Measurements from ENCODE around the gene RRP36. TPM values are rescaled to one million over a fixed set of nuclear protein-coding genes. Genes with fewer than 3 reads are reported as not detected.
A peak's percentile ranks its signal among the peaks of the same experiment; 100 is the strongest.

RRP36 gene, protein sequence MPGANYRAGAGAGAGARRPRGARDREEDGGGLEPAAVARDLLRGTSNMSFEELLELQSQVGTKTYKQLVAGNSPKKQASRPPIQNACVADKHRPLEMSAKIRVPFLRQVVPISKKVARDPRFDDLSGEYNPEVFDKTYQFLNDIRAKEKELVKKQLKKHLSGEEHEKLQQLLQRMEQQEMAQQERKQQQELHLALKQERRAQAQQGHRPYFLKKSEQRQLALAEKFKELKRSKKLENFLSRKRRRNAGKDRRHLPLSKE
- total RNA-seq (10 to 100 TPM; 23.4 to 33.4 TPM), polyA plus RNA-seq (10 to 100 TPM; 26.0 to 26.4 TPM)

GRCh38 chr6:43021270-43022047, at the start of gene RRP36:
Gene RRP36, plus strand, starts transcription at chr6:43021623. Its CDS starts 32 bp downstream, at chr6:43021655.
- peak within 1 kb of the TSS; percentile 48 to 53 for H3K9ac ChIP-seq (ENCODE audit: low read depth in 1 of 2, low read length in 2 of 2)
- peaks cover 0 to 41% (median 24%) of the 10 kb centered on the region in 4 donors for H3K36me3 ChIP-seq (ENCODE audit: control insufficient read depth in 4 of 4, insufficient read depth in 3 of 4, low read depth in 1 of 4, low read length in 3 of 4)
- peak within 1 kb of the TSS; percentile 86 to 95 for H3K27ac ChIP-seq (ENCODE audit: low read depth in 1 of 2, low read length in 2 of 2)
- H3K27me3 ChIP-seq (ENCODE audit: control insufficient read depth in 4 of 4, insufficient read depth in 4 of 4, low read length in 3 of 4) = no peaks in the 10 kb centered on the region
- H3K4me1 ChIP-seq (ENCODE audit: control insufficient read depth in 4 of 4, insufficient read depth in 4 of 4, low read length in 3 of 4) = peaks cover 2 to 13% (median 11%) of the 10 kb centered on the region in 4 donors
- peak within 1 kb of the TSS; percentile 92 to 100 (median 94) for H3K4me3 ChIP-seq (ENCODE audit: low read depth in 1 of 3, low read length in 3 of 3)
- TF ChIP-seq ZBTB33 (IDR thresholded peaks at IDR 0.05) (no peak), RAD21 (IDR thresholded peaks at IDR 0.05) (no peak), RXRA (IDR thresholded peaks at IDR 0.05) (peak in 1 of 2 donors; percentile 12), MAX (IDR thresholded peaks at IDR 0.05) (no peak), HNF4A (conservative IDR thresholded peaks at IDR 0.05) (no peak), HNF4G (IDR thresholded peaks at IDR 0.05) (no peak), EGR1 (IDR thresholded peaks at IDR 0.05; ENCODE audit: low read depth in 2 of 2) (no peak), GABPA (IDR thresholded peaks at IDR 0.05 in 1 of 2, conservative IDR thresholded peaks at IDR 0.05 in 1 of 2) (peak; percentile 67 to 89), SP1 (IDR thresholded peaks at IDR 0.05) (peak; percentile 9), FOXA2 (IDR thresholded peaks at IDR 0.05) (no peak), REST (IDR thresholded peaks at IDR 0.05) (no peak), FOXA1 (IDR thresholded peaks at IDR 0.05) (no peak), NR2F2 (IDR thresholded peaks at IDR 0.05) (no peak), TAF1 (conservative IDR thresholded peaks at IDR 0.05) (no peak), YY1 (IDR thresholded peaks at IDR 0.05) (peak; percentile 87), JUND (IDR thresholded peaks at IDR 0.05) (no peak)
- TF ChIP-seq, protein P1, sequence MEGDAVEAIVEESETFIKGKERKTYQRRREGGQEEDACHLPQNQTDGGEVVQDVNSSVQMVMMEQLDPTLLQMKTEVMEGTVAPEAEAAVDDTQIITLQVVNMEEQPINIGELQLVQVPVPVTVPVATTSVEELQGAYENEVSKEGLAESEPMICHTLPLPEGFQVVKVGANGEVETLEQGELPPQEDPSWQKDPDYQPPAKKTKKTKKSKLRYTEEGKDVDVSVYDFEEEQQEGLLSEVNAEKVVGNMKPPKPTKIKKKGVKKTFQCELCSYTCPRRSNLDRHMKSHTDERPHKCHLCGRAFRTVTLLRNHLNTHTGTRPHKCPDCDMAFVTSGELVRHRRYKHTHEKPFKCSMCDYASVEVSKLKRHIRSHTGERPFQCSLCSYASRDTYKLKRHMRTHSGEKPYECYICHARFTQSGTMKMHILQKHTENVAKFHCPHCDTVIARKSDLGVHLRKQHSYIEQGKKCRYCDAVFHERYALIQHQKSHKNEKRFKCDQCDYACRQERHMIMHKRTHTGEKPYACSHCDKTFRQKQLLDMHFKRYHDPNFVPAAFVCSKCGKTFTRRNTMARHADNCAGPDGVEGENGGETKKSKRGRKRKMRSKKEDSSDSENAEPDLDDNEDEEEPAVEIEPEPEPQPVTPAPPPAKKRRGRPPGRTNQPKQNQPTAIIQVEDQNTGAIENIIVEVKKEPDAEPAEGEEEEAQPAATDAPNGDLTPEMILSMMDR (IDR thresholded peaks at IDR 0.05; ENCODE audit: low read depth, low read length, missing input control) = no peak
- TF ChIP-seq, protein P2, sequence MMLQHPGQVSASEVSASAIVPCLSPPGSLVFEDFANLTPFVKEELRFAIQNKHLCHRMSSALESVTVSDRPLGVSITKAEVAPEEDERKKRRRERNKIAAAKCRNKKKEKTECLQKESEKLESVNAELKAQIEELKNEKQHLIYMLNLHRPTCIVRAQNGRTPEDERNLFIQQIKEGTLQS (IDR thresholded peaks at IDR 0.05) = no peak
- peak; percentile 78 for DNase-seq (ENCODE audit: low spot score)
- 1% methylated on average over 56 of the region's 56 CpGs for WGBS
- H3K9me3 ChIP-seq (ENCODE audit: control insufficient read depth in 4 of 4, low read length in 3 of 4) = no peaks in the 10 kb centered on the region
